PC-3 (cell line): Measurements from ENCODE around the gene ALAS2. TPM values are rescaled to one million over a fixed set of nuclear protein-coding genes. Genes with fewer than 3 reads are reported as not detected.
"Not testable (repeated sequence)": the region's sequence is repeated elsewhere in the genome, so short reads cannot be mapped to it uniquely, and the experiment has no call there.

Experiments
- ATAC-seq: fragments of 200-7000 bp; cut with Tn5 transposase; 2 replicates; pipeline ENCODE4 v1.9.1; 2020; ENCODE audit warnings: mild to moderate bottlenecking, moderate library complexity
- BruUV-seq: library from RNA; stranded (reverse); fragments of 400-500 nt; replicated peaks from 2 replicates; lab custom pipeline; 2021; lab: Mats Ljungman, UMichigan
- CTCF ChIA-PET: fragments of 300-600 bp; sonication (Branson Sonifier 250); formaldehyde crosslinking; loops from one replicate; lab custom pipeline; 2022; ENCODE audit warnings: antibody characterized with exemption; lab: Charles Lee
- POLR2A ChIA-PET: fragments of 300-600 bp; sonication (Branson Sonifier 250); formaldehyde crosslinking; loops from one replicate; lab custom pipeline; 2022; ENCODE audit warnings: antibody characterized with exemption; ENCODE audit not compliant: unreplicated experiment; lab: Charles Lee
- DNase-seq: peaks from one replicate; pipeline ENCODE4 v3.0.0-alpha.2; 2015
- H2AFZ ChIP-seq: fragments of 300-600 bp; sonication (generic); 2 replicates; pipeline ENCODE4 v1.6.0; 2016; ENCODE audit warnings: antibody characterized with exemption, low read length
- H3F3A ChIP-seq: fragments of 300-600 bp; sonication (generic); one replicate; pipeline ENCODE4 v1.6.0; 2017; ENCODE audit warnings: antibody characterized with exemption, low read length, control low read depth, mild to moderate bottlenecking; ENCODE audit not compliant: unreplicated experiment
- H3K27ac ChIP-seq: fragments of 300-600 bp; sonication (generic); 2 replicates; pipeline ENCODE4 v1.5.1; 2016; ENCODE audit warnings: mild to moderate bottlenecking, low read length
- H3K27me3 ChIP-seq: fragments of 300-600 bp; sonication (generic); 2 replicates; pipeline ENCODE4 v1.6.1; 2016; ENCODE audit warnings: low read length, mixed read lengths
- H3K36me3 ChIP-seq: fragments of 300-600 bp; sonication (generic); 2 replicates; pipeline ENCODE4 v1.6.1; 2016; ENCODE audit warnings: low read depth, mixed run types, low read length, mixed read lengths
- H3K4me1 ChIP-seq: fragments of 300-600 bp; sonication (generic); 2 replicates; pipeline ENCODE4 v1.5.1; 2016; ENCODE audit warnings: low read length; ENCODE audit not compliant: insufficient read depth
- H3K4me2 ChIP-seq: fragments of 300-600 bp; sonication (generic); 2 replicates; pipeline ENCODE4 v1.6.0; 2016; ENCODE audit warnings: low read length
- H3K4me3 ChIP-seq: fragments of 300-600 bp; sonication (generic); 2 replicates; pipeline ENCODE4 v1.5.1; 2016; ENCODE audit warnings: mild to moderate bottlenecking, low read length, mixed read lengths
- H3K79me2 ChIP-seq: fragments of 300-600 bp; sonication (generic); 2 replicates; pipeline ENCODE4 v1.6.1; 2017; ENCODE audit warnings: low read length, mixed read lengths
- H3K9ac ChIP-seq: fragments of 300-600 bp; sonication (generic); 2 replicates; pipeline ENCODE4 v1.6.0; 2016; ENCODE audit warnings: mild to moderate bottlenecking, low read length
- H3K9me2 ChIP-seq: fragments of 300-600 bp; sonication (generic); replicated peaks from 2 replicates; pipeline ENCODE4 v1.6.1; 2016; ENCODE audit warnings: mixed run types, low read length, mixed read lengths
- H3K9me3 ChIP-seq: fragments of 300-600 bp; sonication (generic); 2 replicates; pipeline ENCODE4 v1.6.1; 2016; ENCODE audit warnings: low read length, mixed read lengths
- H4K20me1 ChIP-seq: fragments of 300-600 bp; sonication (generic); 2 replicates; pipeline ENCODE4 v1.6.1; 2016; ENCODE audit warnings: low read length, mixed read lengths
- CTCF ChIP-seq: fragments of 300-600 bp; sonication (generic); conservative IDR thresholded peaks from 2 replicates; pipeline ENCODE4 v1.5.1; 2017; ENCODE audit warnings: antibody characterized with exemption, low read depth, mild to moderate bottlenecking, low read length
- EZH2 ChIP-seq: fragments of 300-600 bp; sonication (generic); IDR thresholded peaks from one replicate; pipeline ENCODE4 v1.6.1; 2017; ENCODE audit warnings: antibody characterized with exemption, mild to moderate bottlenecking, low read length; ENCODE audit not compliant: unreplicated experiment
- EZH2phosphoT487 ChIP-seq: fragments of 300-600 bp; sonication (generic); IDR thresholded peaks from 2 replicates; pipeline ENCODE4 v1.6.1; 2018; ENCODE audit warnings: mild to moderate bottlenecking, antibody characterized with exemption, low read length, borderline replicate concordance
- intact Hi-C: fragments of 100-400 bp; cut with micrococcal nuclease; formaldehyde crosslinking; loops from 2 replicates; pipeline ENCODE4 v1.9.0; 2023
- total RNA-seq: library from RNA; depleted of rRNA; stranded (reverse); fragments of >200 nt; gene quantifications from 2 replicates; pipeline ENCODE4 v1.2.3, GENCODE V29; 2014

Gene ALAS2
- total RNA-seq, 1 experiment from 2014 or later, result not detected

DNA sequence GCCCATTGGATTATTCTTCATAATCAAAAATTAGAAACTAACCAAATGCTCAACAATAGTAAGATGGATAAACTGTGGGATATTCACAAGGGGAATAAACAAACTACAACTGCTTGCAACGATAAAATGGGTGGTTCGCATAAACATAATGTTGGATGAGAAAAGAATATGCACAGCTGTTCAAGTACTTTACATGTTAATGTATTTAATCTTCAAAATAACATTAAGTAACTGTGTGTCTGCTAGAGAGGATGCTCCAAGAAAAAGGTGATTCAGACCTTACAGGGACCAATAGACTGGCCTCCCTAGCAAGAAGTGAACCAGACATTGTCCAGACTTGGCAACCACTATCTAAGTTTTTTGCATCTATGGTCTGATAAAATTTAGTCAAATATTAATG lies 39.1 kb downstream of the ALAS2 start:
- ChIA-PET CTCF (no interaction called here), POLR2A (no interaction called here)
- no TSS peak for BruUV-seq
- Histone ChIP-seq H3K9me2 (no peaks in the 10 kb centered on the region), H3K27me3 (no peaks in the 10 kb centered on the region), H3K27ac (no peak overlapping the region), H3K9ac (no peak overlapping the region), H2AFZ (no peak overlapping the region), H4K20me1 (no peaks in the 10 kb centered on the region), H3K9me3 (no peaks in the 10 kb centered on the region), H3K4me1 (no peaks in the 10 kb centered on the region), H3K4me2 (no peak overlapping the region), H3K4me3 (no peak overlapping the region), H3K36me3 (no peaks in the 10 kb centered on the region), H3K79me2 (no peaks in the 10 kb centered on the region), H3F3A (no peaks in the 10 kb centered on the region)
- ATAC-seq (no peak), DNase-seq (no peak)
- TF ChIP-seq EZH2 (no peak), CTCF (no peak), EZH2phosphoT487 (no peak)
- intact Hi-C loops, result no loop called here

DNA sequence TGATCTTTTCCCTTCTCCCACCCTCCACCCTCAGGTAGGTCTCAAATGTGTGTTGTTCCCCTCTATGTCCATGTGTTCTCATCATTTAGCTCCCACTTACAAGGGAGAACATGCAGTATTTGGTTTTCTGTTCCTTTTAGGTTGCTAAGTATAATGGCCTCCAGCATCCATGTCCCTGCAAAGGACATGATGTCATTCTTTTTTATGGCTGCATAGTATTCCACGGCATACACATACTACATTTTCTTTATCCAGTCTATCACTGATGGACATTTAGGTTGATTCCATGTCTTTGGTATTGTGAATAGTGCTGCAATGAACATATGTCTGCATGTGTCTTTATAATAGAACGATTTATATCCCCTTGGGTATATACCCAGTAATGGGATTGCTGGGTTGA lies 47.5 kb downstream of the ALAS2 start:
- H3K36me3 ChIP-seq, H3K9ac ChIP-seq, CTCF ChIA-PET, H2AFZ ChIP-seq, BruUV-seq, ATAC-seq, H3K4me3 ChIP-seq, POLR2A ChIA-PET, DNase-seq, H3K9me2 ChIP-seq, H3K27ac ChIP-seq, H3F3A ChIP-seq, H3K4me1 ChIP-seq, H3K4me2 ChIP-seq, H3K79me2 ChIP-seq, H3K27me3 ChIP-seq, intact Hi-C loops, H4K20me1 ChIP-seq, H3K9me3 ChIP-seq: not testable (repeated sequence)

GRCh38 chrX:54980334-54980733 lies 50.4 kb downstream of the ALAS2 start:
- ChIA-PET CTCF (no interaction called here), POLR2A (no interaction called here)
- Histone ChIP-seq H2AFZ (no peak overlapping the region), H3K36me3 (no peaks in the 10 kb centered on the region), H3K27ac (no peak overlapping the region), H3K27me3 (no peaks in the 10 kb centered on the region), H3K4me2 (no peak overlapping the region), H3K4me3 (no peak overlapping the region), H3K79me2 (no peaks in the 10 kb centered on the region), H3K9me3 (no peaks in the 10 kb centered on the region), H3F3A (no peaks in the 10 kb centered on the region), H3K9me2 (0 out of 2 replicates have a peak, but pooled peaks cover 5% of the 10 kb centered on the region), H3K4me1 (peaks cover 15% of the 10 kb centered on the region), H4K20me1 (no peaks in the 10 kb centered on the region), H3K9ac (no peak overlapping the region)
- no peak for TF ChIP-seq EZH2
- TF ChIP-seq CTCF, result no peak
- TF ChIP-seq EZH2phosphoT487, result no peak
- ATAC-seq (no peak), DNase-seq (no peak)
- BruUV-seq, result no TSS peak
- intact Hi-C loops, result no loop called here
